HFF-Myc (cell line): ENCODE measurements around the gene LDLRAP1.

ENCODE experiments used
- DNase-seq: peaks from one replicate; pipeline ENCODE4 v3.0.0-alpha.2; 2011; ENCODE audit warnings: low read depth; ENCODE audit errors: extremely low read depth
- H3K4me3 ChIP-seq: replicated peaks from 2 replicates; pipeline ENCODE4 v1.5.1; 2011; ENCODE audit warnings: low read depth, mild to moderate bottlenecking, control low read depth, low read length
- CTCF ChIP-seq: IDR thresholded peaks from 2 replicates; pipeline ENCODE4 v1.5.1; 2012; ENCODE audit warnings: mild to moderate bottlenecking, low read depth, low read length, control low read depth; ENCODE audit errors: missing control alignments

Gene LDLRAP1

DNA sequence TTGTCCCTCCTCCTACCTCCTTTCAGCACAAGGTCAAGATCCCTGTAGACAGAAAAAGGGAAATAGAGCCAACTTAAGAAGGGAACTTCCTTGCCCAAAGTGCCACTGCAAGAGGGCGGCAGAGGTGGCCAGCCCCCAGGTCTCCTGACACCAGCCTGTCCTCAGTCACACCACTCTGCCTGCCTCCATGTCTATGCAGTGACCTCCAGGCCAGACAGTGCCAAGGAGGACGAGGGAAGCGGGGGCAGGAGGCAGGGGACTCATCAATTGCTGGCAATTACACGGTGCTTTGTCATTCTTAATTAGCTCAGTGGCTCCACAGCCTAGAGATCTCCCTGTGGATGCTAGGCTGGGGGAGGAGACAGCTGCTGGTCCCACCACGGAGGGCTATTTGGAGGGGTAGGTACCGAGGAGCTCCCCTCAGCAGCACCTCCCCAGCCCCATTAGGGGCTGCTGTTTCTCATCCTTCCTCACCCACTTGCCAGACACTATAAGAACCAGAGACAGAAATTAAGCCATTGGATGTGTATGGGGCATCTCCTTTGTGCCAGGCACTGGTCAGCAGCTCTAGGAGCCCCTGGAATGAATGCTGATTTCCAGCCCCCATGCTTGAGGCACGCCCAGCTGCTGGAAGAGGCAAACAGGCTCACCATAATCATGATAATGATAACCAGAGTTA, 6.1 kb upstream of the LDLRAP1 start:
- no peak overlapping the region for H3K4me3 ChIP-seq
- no peak for DNase-seq
- TF ChIP-seq CTCF = no peak

- no peak overlapping the region for H3K4me3 ChIP-seq
- no peak for DNase-seq
- TF ChIP-seq CTCF = no peak
Measured at GRCh38 chr1:25538191-25538767, 5.1 kb upstream of the LDLRAP1 start.

- no peak for DNase-seq
- no peak for TF ChIP-seq CTCF
- no peak overlapping the region for H3K4me3 ChIP-seq
Measured at GRCh38 chr1:25540750-25541342, 2.6 kb upstream of the LDLRAP1 start.

- TF ChIP-seq CTCF = no peak
- no peak overlapping the region for H3K4me3 ChIP-seq
- no peak for DNase-seq
Measured at GRCh38 chr1:25541425-25541824, 2.0 kb upstream of the LDLRAP1 start.

- no peak for DNase-seq
- TF ChIP-seq CTCF = no peak
- no peak overlapping the region for H3K4me3 ChIP-seq
Measured at GRCh38 chr1:25541889-25542658, 1.3 kb upstream of the LDLRAP1 start.

DNA sequence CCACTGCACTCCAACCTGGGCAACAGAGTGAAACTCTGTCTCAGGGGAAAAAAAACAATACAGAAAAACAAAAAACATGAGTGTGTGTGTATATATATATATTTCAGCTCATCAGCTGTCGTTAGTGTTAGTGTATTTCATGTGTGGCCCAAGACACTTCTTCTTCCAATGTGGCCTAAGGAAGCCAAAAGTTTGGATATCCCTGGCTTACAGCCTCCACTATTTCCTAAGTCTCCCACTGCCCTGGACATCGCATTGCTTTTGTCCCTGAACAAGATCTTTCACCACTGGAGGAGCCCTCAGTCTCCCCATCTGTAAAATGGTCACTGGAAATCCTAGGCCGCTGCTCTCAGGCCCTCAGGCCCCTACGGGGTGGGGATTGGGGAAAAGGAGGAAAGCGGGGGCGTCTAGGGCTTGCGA, 391 bp upstream of the LDLRAP1 start:
- H3K4me3 ChIP-seq = peak overlapping the region; percentile 70
- no peak for DNase-seq
- TF ChIP-seq CTCF = no peak
